Brain microvascular endothelial cell (primary cell): ENCODE results near the gene MTG2.

Experiments
- DNase-seq: peaks from one replicate; pipeline ENCODE4 v3.0.0-alpha.2; 2020
- H3K27ac ChIP-seq: fragments of 250-450 bp; sonication (Bioruptor Pico); 2 replicates; pipeline ENCODE4 v1.5.1; 2020; ENCODE audit warnings: mild to moderate bottlenecking, moderate library complexity
- H3K27me3 ChIP-seq: fragments of 250-450 bp; sonication (Bioruptor Pico); replicated peaks from 2 replicates; pipeline ENCODE4 v1.5.1; 2020; ENCODE audit warnings: mild to moderate bottlenecking
- H3K36me3 ChIP-seq: fragments of 250-450 bp; sonication (Bioruptor Pico); replicated peaks from 2 replicates; pipeline ENCODE4 v1.5.1; 2020; ENCODE audit warnings: mild to moderate bottlenecking
- H3K4me3 ChIP-seq: 2 replicates; pipeline ENCODE4 v1.5.1; 2011; ENCODE audit warnings: low read depth, mild to moderate bottlenecking, control low read depth, low read length, moderate library complexity
- CTCF ChIP-seq: IDR thresholded peaks from 2 replicates; pipeline ENCODE4 v1.5.1; 2011; ENCODE audit warnings: low read depth, mild to moderate bottlenecking, moderate library complexity, low read length, control low read depth, inconsistent platforms; ENCODE audit errors: missing control alignments
- in situ Hi-C: cut with HindIII; loops from 2 replicates; pipeline ENCODE4 v1.10.0; 2017; ENCODE audit warnings: low sequenced_read_pairs, low pct_ligation_motif_present

Gene MTG2

GRCh38 chr20:62231292-62231691 lies 48.5 kb downstream of the MTG2 start:
- Histone ChIP-seq H3K27ac (no peak overlapping the region), H3K27me3 (peaks cover 2% of the 10 kb centered on the region), H3K4me3 (no peak overlapping the region), H3K36me3 (no peaks in the 10 kb centered on the region)
- in situ Hi-C loops: no loop called here
- TF ChIP-seq CTCF: no peak
- DNase-seq: no peak

GRCh38 chr20:62232194-62232593 lies 49.4 kb downstream of the MTG2 start:
- Histone ChIP-seq H3K4me3 (no peak overlapping the region), H3K36me3 (no peaks in the 10 kb centered on the region), H3K27ac (no peak overlapping the region), H3K27me3 (no peaks in the 10 kb centered on the region)
- in situ Hi-C loops: no loop called here
- DNase-seq: no peak
- TF ChIP-seq CTCF: no peak

GRCh38 chr20:62232770-62233645 lies 50.2 kb downstream of the MTG2 start:
- Histone ChIP-seq H3K27me3 (no peaks in the 10 kb centered on the region), H3K27ac (no peak overlapping the region), H3K4me3 (no peak overlapping the region), H3K36me3 (no peaks in the 10 kb centered on the region)
- in situ Hi-C loops: no loop called here
- no peak for DNase-seq
- TF ChIP-seq CTCF: no peak

GRCh38 chr20:62233684-62234083 lies 50.9 kb downstream of the MTG2 start:
- Histone ChIP-seq H3K4me3 (no peak overlapping the region), H3K27ac (no peak overlapping the region), H3K36me3 (no peaks in the 10 kb centered on the region), H3K27me3 (no peaks in the 10 kb centered on the region)
- no peak for DNase-seq
- TF ChIP-seq CTCF: no peak
- in situ Hi-C loops: no loop called here

- H3K36me3 ChIP-seq: no peaks in the 10 kb centered on the region
- no peak overlapping the region for H3K27ac ChIP-seq
- no peak for DNase-seq
- no peak for TF ChIP-seq CTCF
- in situ Hi-C loops: no loop called here
- H3K27me3 ChIP-seq: no peaks in the 10 kb centered on the region
- no peak overlapping the region for H3K4me3 ChIP-seq
Measured at GRCh38 chr20:62234339-62234738, 51.5 kb downstream of the MTG2 start.
